Tibial nerve (tissue), 4 donors: ENCODE data around the gene RNF213.
"Not testable (repeated sequence)": the region's sequence is repeated elsewhere in the genome, so short reads cannot be mapped to it uniquely, and the experiment has no call there.

Experiments
- EP300 ChIP-seq, 2 donors: sonication (generic); formaldehyde crosslinking; IDR thresholded peaks; one replicate each; pipeline ENCODE4 v1.6.1; 2017; ENCODE audit warnings: antibody characterized with exemption in 2 of 2, mild to moderate bottlenecking in 1 of 2
- POLR2A ChIP-seq, 2 donors: fragments of 450-650 bp; IDR thresholded peaks; one replicate each; pipeline ENCODE4 v1.6.1; 2017; ENCODE audit warnings: antibody characterized with exemption in 2 of 2, mild to moderate bottlenecking in 2 of 2, moderate library complexity in 2 of 2
- TF ChIP-seq, protein P1 (sequence below), 5 experiments: fragments of 200-600 bp in 3 of 5; fragments of 450-650 bp in 2 of 5; sonication (generic) in 3 of 5; IDR thresholded peaks; one replicate each; pipeline ENCODE4 v1.5.1; 2016 to 2019; ENCODE audit warnings: antibody characterized with exemption in 5 of 5, mild to moderate bottlenecking in 3 of 5, moderate library complexity in 2 of 5

DNA sequence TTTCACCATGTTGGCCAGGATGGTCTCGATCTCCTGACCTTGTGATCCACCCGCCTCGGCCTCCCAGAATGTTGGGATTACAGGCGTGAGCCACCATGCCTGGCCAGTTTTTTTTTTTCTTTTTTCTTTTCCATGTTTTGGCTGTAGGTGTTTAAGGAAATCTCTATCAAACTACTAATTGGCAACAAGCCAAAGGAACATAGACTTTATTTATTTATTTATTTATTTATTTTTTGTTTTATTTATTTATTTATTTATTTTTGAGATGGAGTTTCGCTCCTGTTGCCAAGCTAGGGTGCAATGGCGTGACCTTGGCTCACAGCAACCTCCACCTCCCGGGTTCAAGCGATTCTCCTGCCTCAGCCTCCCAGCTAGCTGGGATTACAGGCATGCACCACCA is 15.2 kb downstream of the RNF213 start:
- TF ChIP-seq POLR2A, EP300 (IDR thresholded peaks at IDR 0.05): not testable (repeated sequence)
- TF ChIP-seq, protein P1, sequence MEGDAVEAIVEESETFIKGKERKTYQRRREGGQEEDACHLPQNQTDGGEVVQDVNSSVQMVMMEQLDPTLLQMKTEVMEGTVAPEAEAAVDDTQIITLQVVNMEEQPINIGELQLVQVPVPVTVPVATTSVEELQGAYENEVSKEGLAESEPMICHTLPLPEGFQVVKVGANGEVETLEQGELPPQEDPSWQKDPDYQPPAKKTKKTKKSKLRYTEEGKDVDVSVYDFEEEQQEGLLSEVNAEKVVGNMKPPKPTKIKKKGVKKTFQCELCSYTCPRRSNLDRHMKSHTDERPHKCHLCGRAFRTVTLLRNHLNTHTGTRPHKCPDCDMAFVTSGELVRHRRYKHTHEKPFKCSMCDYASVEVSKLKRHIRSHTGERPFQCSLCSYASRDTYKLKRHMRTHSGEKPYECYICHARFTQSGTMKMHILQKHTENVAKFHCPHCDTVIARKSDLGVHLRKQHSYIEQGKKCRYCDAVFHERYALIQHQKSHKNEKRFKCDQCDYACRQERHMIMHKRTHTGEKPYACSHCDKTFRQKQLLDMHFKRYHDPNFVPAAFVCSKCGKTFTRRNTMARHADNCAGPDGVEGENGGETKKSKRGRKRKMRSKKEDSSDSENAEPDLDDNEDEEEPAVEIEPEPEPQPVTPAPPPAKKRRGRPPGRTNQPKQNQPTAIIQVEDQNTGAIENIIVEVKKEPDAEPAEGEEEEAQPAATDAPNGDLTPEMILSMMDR (IDR thresholded peaks at IDR 0.05) = not testable (repeated sequence)
